ENCODE measurements around the gene C6orf89. TPM values are rescaled to one million over a fixed set of nuclear protein-coding genes. Genes with fewer than 3 reads are reported as not detected.
A peak's percentile ranks its signal among the peaks of the same experiment; 100 is the strongest.

The C6orf89 gene
- total and polyA plus RNA-seq, 2 of the 13 experiments (the other 11 are each of a cell fraction or from before 2014, with no cell fraction given), result 22.1 to 32.2 TPM

- H4K20me1 ChIP-seq (ENCODE audit: insufficient read depth, low read length), result no peaks in the 10 kb centered on the region
- ATAC-seq (peak; percentile 70), FAIRE-seq (no peak), DNase-seq (ENCODE audit: low spot score) (peak; percentile 46)
- WGBS (ENCODE audit: low lambda C conversion rate), result 94% methylated on average over 6 of the region's 6 CpGs
- H3K27me3 ChIP-seq (ENCODE audit: control insufficient read depth in 1 of 2, insufficient read depth in 2 of 2, low read length in 2 of 2), result no peaks in the 10 kb centered on the region
- CTCF ChIA-PET (ENCODE audit: low intra/inter-chr PET ratio, low total read pairs), result no interaction called here
- intact Hi-C loops (cut with micrococcal nuclease; ENCODE audit: unreplicated experiment) (loop anchor here (10.0 kb wide), 1 partner anchor 234 kb away; no protein-coding TSS in a partner anchor), in situ Hi-C loops (cut with HindIII; ENCODE audit: extremely low pct_ligation_motif_present, low pct_unique_long_range_greater_than_20kb) (no loop called here)
- peaks cover 30 to 83% of the 10 kb centered on the region in 2 experiments for H3K36me3 ChIP-seq (replicated peaks in 1 of 2; ENCODE audit: control insufficient read depth in 1 of 2, insufficient read depth in 2 of 2, low read length in 2 of 2)
- H3K4me1 ChIP-seq (ENCODE audit: insufficient read depth, low read length), result peaks cover 15% of the 10 kb centered on the region
- H2AFZ ChIP-seq (ENCODE audit: low read length), result no peak overlapping the region
- H3K9ac ChIP-seq (ENCODE audit: insufficient read depth, low read depth, low read length), result no peak overlapping the region
- POLR2A ChIA-PET, result no interaction called here
- peaks cover 30% of the 10 kb centered on the region for H3K79me2 ChIP-seq (ENCODE audit: insufficient read depth, low read length)
- H3K4me2 ChIP-seq (ENCODE audit: low read depth, low read length), result no peak overlapping the region
- BruUV-seq (replicated peaks), result no TSS peak
- H3K27ac ChIP-seq (ENCODE audit: extremely low read length, insufficient read depth, low read length), result no peak overlapping the region
- H3K4me3 ChIP-seq (replicated peaks in 1 of 3; ENCODE audit: insufficient read depth in 1 of 3, low read depth in 2 of 3, low read length in 3 of 3), result no peak overlapping the region
- H3K9me3 ChIP-seq (ENCODE audit: low read length), result no peaks in the 10 kb centered on the region
- TF ChIP-seq KLF15 (CRISPR knock-in tag; IDR thresholded peaks at IDR 0.05; ENCODE audit: borderline replicate concordance) (no peak), ZFYVE20 (CRISPR knock-in tag; IDR thresholded peaks at IDR 0.05; ENCODE audit: borderline replicate concordance, low read depth) (no peak), EP300 (IDR thresholded peaks at IDR 0.05; ENCODE audit: low read depth in 2 of 2, low read length in 2 of 2) (0 out of 4 replicates have a peak, but pooled peaks of 1 of the 2 experiments have one; percentile 8), EP300 (CRISPR knock-in tag; IDR thresholded peaks at IDR 0.05; ENCODE audit: borderline replicate concordance) (no peak), GATAD1 (CRISPR knock-in tag; IDR thresholded peaks at IDR 0.05) (no peak), RXRA (CRISPR knock-in tag; IDR thresholded peaks at IDR 0.05) (no peak), ZNF891 (CRISPR knock-in tag; IDR thresholded peaks at IDR 0.05) (no peak), NBN (conservative IDR thresholded peaks at IDR 0.05) (no peak), ZNF503 (CRISPR knock-in tag; IDR thresholded peaks at IDR 0.05) (no peak), CHD4 (IDR thresholded peaks at IDR 0.05; ENCODE audit: borderline replicate concordance, low read length) (no peak), ZNF572 (CRISPR knock-in tag; IDR thresholded peaks at IDR 0.05) (no peak), BCL6 (CRISPR knock-in tag; IDR thresholded peaks at IDR 0.05) (0 out of 2 replicates have a peak, but pooled peaks have one; percentile 35), ZKSCAN8 (CRISPR knock-in tag; IDR thresholded peaks at IDR 0.05; ENCODE audit: borderline replicate concordance) (no peak), ZUFSP (CRISPR knock-in tag; IDR thresholded peaks at IDR 0.05; ENCODE audit: borderline replicate concordance) (no peak), CCAR2 (optimal IDR thresholded peaks at IDR 0.05; ENCODE audit: low read depth, low read length) (no peak), ZNF501 (CRISPR knock-in tag; IDR thresholded peaks at IDR 0.05) (no peak), TEAD3 (CRISPR knock-in tag; optimal IDR thresholded peaks at IDR 0.05; ENCODE audit: borderline replicate concordance) (peak; percentile 14), LCORL (IDR thresholded peaks at IDR 0.05) (no peak), LCORL (CRISPR knock-in tag; IDR thresholded peaks at IDR 0.05) (no peak), FOXC1 (CRISPR knock-in tag; IDR thresholded peaks at IDR 0.05; ENCODE audit: borderline replicate concordance) (no peak), ZNF282 (IDR thresholded peaks at IDR 0.05; ENCODE audit: partially characterized antibody) (no peak), SOX13 (IDR thresholded peaks at IDR 0.05) (no peak), SOX13 (CRISPR knock-in tag; conservative IDR thresholded peaks at IDR 0.05 in 1 of 2, IDR thresholded peaks at IDR 0.05 in 1 of 2) (0 out of 4 replicates have a peak, but pooled peaks of 1 of the 2 experiments have one; percentile 3)
- TF ChIP-seq, protein P1, sequence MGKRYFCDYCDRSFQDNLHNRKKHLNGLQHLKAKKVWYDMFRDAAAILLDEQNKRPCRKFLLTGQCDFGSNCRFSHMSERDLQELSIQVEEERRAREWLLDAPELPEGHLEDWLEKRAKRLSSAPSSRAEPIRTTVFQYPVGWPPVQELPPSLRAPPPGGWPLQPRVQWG (CRISPR knock-in tag; IDR thresholded peaks at IDR 0.05; ENCODE audit: borderline replicate concordance, low read depth), result no peak
Observed at GRCh38 chr6:36858407-36858981, 27.3 kb upstream of the C6orf89 start.

Data from HepG2 (cell line).